ENCODE data around the gene USPL1. TPM values are rescaled to one million over a fixed set of nuclear protein-coding genes. Genes with fewer than 3 reads are reported as not detected.

The USPL1 gene
- total and polyA plus RNA-seq, 4 donors = 8.5 to 31.9 (median 11.5) TPM

- no peak for TF ChIP-seq CTCF (IDR thresholded peaks at IDR 0.05; ENCODE audit: control extremely low read depth, extremely low read depth)
- H3K27ac ChIP-seq (ENCODE audit: low read depth in 1 of 2, low read length in 1 of 2) = peak overlapping the region in 1 of 2 donors; percentile 99
- no peak overlapping the region for H3K4me3 ChIP-seq
- ATAC-seq (ENCODE audit: insufficient read depth, low FRiP score) (no peak), DNase-seq (peak in 2 of 3 donors; percentile 87 to 90)
- WGBS, 2 donors = 4 to 6% methylated on average over 7 of the region's 7 CpGs
- peak overlapping the region; percentile 79 to 98 for H3K9ac ChIP-seq (ENCODE audit: insufficient read depth in 1 of 2, low read length in 2 of 2)
- H3K27me3 ChIP-seq (ENCODE audit: control insufficient read depth in 3 of 3, insufficient read depth in 3 of 3, low read length in 2 of 3) = no peaks in the 10 kb centered on the region
- H3K4me1 ChIP-seq (ENCODE audit: control insufficient read depth in 5 of 5, insufficient read depth in 5 of 5, low read length in 5 of 5) = peaks cover 0 to 29% (median 5%) of the 10 kb centered on the region in 5 donors
- H3K9me3 ChIP-seq (ENCODE audit: control insufficient read depth in 4 of 4, insufficient read depth in 3 of 4, low read length in 3 of 4) = no peaks in the 10 kb centered on the region
- peaks cover 0 to 1% (median 0%) of the 10 kb centered on the region in 4 donors for H3K36me3 ChIP-seq (ENCODE audit: control insufficient read depth in 4 of 4, insufficient read depth in 4 of 4, low read length in 4 of 4)
Observed at GRCh38 chr13:30615866-30616541, 1.7 kb upstream of the USPL1 start.

GRCh38 chr13:30616927-30617314 lies 799 bp upstream of the USPL1 start:
- no peaks in the 10 kb centered on the region for H3K27me3 ChIP-seq (ENCODE audit: control insufficient read depth in 3 of 3, insufficient read depth in 3 of 3, low read length in 2 of 3)
- DNase-seq (peak; percentile 89 to 98 (median 98)), ATAC-seq (ENCODE audit: insufficient read depth, low FRiP score) (peak; percentile 42)
- H3K36me3 ChIP-seq (ENCODE audit: control insufficient read depth in 4 of 4, insufficient read depth in 4 of 4, low read length in 4 of 4) = peaks cover 0 to 1% (median under 1%) of the 10 kb centered on the region in 4 donors
- TF ChIP-seq CTCF (IDR thresholded peaks at IDR 0.05; ENCODE audit: control extremely low read depth, extremely low read depth) = no peak
- peaks cover 0 to 29% (median 5%) of the 10 kb centered on the region in 5 donors for H3K4me1 ChIP-seq (ENCODE audit: control insufficient read depth in 5 of 5, insufficient read depth in 5 of 5, low read length in 5 of 5)
- H3K4me3 ChIP-seq = peak overlapping the region; percentile 84
- H3K9ac ChIP-seq (ENCODE audit: insufficient read depth in 1 of 2, low read length in 2 of 2) = peak overlapping the region; percentile 79 to 98
- WGBS, 2 donors = 0% methylated on average over 12 of the region's 12 CpGs
- H3K27ac ChIP-seq (ENCODE audit: low read depth in 1 of 2, low read length in 1 of 2) = peak overlapping the region; percentile 99 to 100
- H3K9me3 ChIP-seq (ENCODE audit: control insufficient read depth in 4 of 4, insufficient read depth in 3 of 4, low read length in 3 of 4) = no peaks in the 10 kb centered on the region

GRCh38 chr13:30618186-30618929 lies 638 bp downstream of the USPL1 start:
- Histone ChIP-seq H3K27me3 (ENCODE audit: control insufficient read depth in 3 of 3, insufficient read depth in 3 of 3, low read length in 2 of 3) (no peaks in the 10 kb centered on the region), H3K4me1 (ENCODE audit: control insufficient read depth in 5 of 5, insufficient read depth in 5 of 5, low read length in 5 of 5) (peaks cover 2 to 29% (median 5%) of the 10 kb centered on the region in 5 donors), H3K4me3 (peak overlapping the region; percentile 96), H3K9ac (ENCODE audit: insufficient read depth in 1 of 2, low read length in 2 of 2) (peak overlapping the region; percentile 42 to 79), H3K36me3 (ENCODE audit: control insufficient read depth in 4 of 4, insufficient read depth in 4 of 4, low read length in 4 of 4) (peaks cover 2 to 7% (median 5%) of the 10 kb centered on the region in 4 donors), H3K27ac (ENCODE audit: low read depth in 1 of 2, low read length in 1 of 2) (peak overlapping the region; percentile 29 to 82), H3K9me3 (ENCODE audit: control insufficient read depth in 4 of 4, insufficient read depth in 3 of 4, low read length in 3 of 4) (no peaks in the 10 kb centered on the region)
- no peak for TF ChIP-seq CTCF (IDR thresholded peaks at IDR 0.05; ENCODE audit: control extremely low read depth, extremely low read depth)
- 0% methylated on average over 21 of the region's 21 CpGs for WGBS, 2 donors
- peak; percentile 34 to 42 (median 37) for DNase-seq
- no peak for ATAC-seq (ENCODE audit: insufficient read depth, low FRiP score)

All from lung (tissue), 12 donors.